NCI-H2107 treated with DMSO at 0.1 percent for 48 hours (cell line): ENCODE data around the gene TMEM256.

Experiments used
- DNase-seq: peaks from one replicate; lab custom pipeline; 2025; ENCODE audit not compliant: unreplicated experiment; lab: John Stamatoyannopoulos, UW

TMEM256 gene

GRCh38 chr17:7431231-7431630, 27.3 kb upstream of the TMEM256 start:
- DNase-seq, result no peak

GRCh38 chr17:7429722-7430121, 25.8 kb upstream of the TMEM256 start:
- DNase-seq, result no peak

DNA sequence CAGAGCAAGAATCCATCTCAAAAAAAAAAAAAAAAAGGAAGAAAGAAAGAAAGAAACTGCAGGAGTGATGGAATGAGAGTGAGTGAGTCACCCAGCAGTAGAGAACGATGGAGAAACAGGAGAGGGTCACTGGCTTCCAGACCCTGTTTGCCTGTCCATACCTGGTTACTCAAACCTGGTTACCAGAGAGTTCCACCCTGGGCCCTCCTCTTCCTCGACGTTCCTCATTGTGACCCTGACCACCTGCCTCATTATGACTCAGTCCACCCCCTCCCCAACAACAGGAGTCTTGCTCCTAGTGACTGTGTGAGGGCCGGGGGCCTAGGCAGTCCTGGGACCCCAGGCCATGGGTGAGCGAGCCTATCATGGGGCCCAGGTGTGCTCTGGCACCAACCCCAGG, 24.7 kb upstream of the TMEM256 start, which contains the start of gene SPEM3:
Gene SPEM3, plus strand, starts transcription at position 301 of the 400 bp plus-strand sequence. Its CDS starts 46 bp downstream, at position 347.
- no peak for DNase-seq

GRCh38 chr17:7427549-7427948, 23.7 kb upstream of the TMEM256 start:
- DNase-seq, result no peak

- no peak for DNase-seq
Measured at GRCh38 chr17:7426896-7427489, 23.1 kb upstream of the TMEM256 start.

- DNase-seq, result no peak
Measured at GRCh38 chr17:7426203-7426863, 22.4 kb upstream of the TMEM256 start.

DNA sequence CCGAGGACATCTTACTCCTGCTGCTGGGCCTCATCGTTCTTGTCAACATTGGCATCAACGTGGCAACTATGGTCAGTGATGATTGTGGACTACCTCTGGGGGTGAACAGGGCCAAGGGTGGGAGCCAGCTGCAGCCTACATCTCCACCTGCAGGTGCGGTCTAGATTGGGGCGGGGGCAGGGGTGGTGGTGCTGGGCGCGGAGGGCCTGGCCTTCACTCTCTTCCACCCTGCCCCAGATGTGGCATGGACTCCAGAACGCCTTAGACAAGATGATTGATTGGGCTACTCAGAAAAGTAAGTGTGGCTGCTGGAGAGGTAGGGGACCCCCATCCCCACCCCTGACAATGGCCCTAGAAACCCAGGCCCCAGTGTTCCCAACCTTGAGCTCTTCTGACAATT, 21.9 kb upstream of the TMEM256 start:
- DNase-seq, result no peak

GRCh38 chr17:7425316-7425715, 21.4 kb upstream of the TMEM256 start, which contains the start of gene SPEM2:
TSS of gene SPEM2 (plus strand) at chr17:7425616. CDS start at chr17:7425689, 73 bp downstream.
- DNase-seq, result no peak

- no peak for DNase-seq
Measured at GRCh38 chr17:7423679-7424078, 19.8 kb upstream of the TMEM256 start.

- no peak for DNase-seq
Measured at GRCh38 chr17:7421186-7421585, 17.3 kb upstream of the TMEM256 start.

GRCh38 chr17:7419819-7420610, 16.1 kb upstream of the TMEM256 start, which contains the start of gene SPEM1:
TSS of gene SPEM1 (plus strand) at chr17:7420324. CDS start at chr17:7420385, 61 bp downstream.
- DNase-seq, result no peak

DNA sequence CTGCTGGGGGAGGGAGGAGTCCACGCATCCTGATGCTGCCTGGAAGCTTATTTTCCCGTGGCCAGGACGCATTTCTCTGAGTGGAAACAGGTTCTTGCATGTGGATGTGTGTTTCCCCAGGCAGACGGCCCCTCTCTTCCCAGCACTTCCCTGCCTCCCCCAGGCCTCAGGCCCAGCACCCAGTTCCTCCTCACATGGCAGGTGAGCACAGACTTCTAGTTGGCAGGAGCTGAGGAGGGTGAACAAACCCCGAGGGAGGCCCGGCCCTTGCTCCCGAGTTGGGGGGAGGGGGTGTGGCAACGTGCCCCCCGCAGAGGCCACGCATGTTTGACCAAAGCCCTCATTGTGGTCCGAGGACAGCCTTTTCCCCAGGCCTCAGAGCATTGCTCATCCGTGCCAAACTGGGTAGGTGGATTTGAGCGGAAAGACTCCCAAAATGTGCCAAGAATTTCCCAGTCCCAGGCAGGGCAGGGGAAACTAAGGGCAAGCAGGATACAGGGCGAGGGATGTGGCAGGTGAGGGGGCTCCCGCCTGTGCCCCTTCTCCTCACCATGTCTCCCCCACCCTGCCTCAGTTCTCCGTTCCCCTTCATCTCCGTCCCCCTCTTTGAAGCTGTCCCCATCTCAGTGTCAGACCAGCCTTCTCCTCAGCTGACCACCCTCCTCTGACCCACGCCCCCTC, 14.7 kb upstream of the TMEM256 start:
- no peak for DNase-seq

- DNase-seq, result no peak
Measured at GRCh38 chr17:7417056-7417655, 13.3 kb upstream of the TMEM256 start.

DNA sequence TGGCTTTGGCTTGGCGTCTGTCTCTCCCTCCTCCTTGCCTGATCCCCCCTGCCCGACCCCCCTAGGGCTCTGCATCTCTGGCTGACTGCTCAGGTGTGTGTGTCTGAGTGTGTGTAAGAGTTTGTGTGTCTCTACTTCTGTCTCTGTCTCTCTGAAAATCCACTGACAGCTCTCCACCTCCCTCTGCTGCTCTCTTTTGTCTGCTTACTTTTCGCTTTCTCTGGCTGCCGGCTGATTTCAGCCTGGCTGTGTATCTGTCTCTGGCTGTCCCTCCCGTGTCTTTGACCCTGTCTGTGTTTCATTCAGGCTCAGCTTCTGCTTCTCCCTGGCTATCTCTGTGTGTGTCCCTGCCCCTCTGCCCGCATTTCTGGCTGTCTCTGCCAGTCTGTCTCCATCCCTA, 12.4 kb upstream of the TMEM256 start:
- DNase-seq, result no peak

- no peak for DNase-seq
Measured at GRCh38 chr17:7415784-7416183, 11.9 kb upstream of the TMEM256 start.

DNA sequence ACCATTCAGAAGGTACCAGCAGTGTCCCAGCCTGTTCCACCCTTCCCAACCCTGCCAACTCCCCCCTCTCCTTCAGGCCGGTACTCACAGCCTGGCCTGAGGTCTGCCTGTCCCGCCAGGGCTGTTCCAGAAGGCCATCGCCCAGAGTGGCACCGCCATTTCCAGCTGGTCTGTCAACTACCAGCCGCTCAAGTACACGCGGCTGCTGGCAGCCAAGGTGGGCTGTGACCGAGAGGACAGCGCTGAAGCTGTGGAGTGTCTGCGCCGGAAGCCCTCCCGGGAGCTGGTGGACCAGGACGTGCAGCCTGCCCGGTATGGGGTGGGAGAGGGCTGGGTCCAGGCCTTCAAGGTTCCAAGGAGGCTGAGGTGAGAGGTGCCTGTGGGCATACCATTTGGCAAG, 10.9 kb upstream of the TMEM256 start:
- no peak for DNase-seq

- no peak for DNase-seq
Measured at GRCh38 chr17:7413346-7413985, 9.6 kb upstream of the TMEM256 start.

DNA sequence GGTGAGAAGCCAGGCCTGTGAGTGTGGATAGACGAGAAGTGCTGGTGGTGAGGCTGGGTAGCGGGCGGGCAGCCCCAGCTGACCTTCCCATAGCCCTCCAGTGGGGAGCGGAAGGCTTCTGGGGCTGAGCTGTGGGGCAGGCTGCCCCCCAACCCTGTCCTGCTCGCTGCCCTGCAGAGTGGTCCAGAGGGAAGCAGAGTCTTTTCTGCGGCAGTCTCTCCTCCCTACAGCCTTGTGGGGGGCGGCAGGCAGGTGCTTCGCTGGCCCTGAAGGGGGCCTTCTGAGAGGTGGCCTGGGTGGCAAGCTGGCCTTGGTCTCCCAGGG, 7.5 kb upstream of the TMEM256 start:
- DNase-seq, result no peak

DNA sequence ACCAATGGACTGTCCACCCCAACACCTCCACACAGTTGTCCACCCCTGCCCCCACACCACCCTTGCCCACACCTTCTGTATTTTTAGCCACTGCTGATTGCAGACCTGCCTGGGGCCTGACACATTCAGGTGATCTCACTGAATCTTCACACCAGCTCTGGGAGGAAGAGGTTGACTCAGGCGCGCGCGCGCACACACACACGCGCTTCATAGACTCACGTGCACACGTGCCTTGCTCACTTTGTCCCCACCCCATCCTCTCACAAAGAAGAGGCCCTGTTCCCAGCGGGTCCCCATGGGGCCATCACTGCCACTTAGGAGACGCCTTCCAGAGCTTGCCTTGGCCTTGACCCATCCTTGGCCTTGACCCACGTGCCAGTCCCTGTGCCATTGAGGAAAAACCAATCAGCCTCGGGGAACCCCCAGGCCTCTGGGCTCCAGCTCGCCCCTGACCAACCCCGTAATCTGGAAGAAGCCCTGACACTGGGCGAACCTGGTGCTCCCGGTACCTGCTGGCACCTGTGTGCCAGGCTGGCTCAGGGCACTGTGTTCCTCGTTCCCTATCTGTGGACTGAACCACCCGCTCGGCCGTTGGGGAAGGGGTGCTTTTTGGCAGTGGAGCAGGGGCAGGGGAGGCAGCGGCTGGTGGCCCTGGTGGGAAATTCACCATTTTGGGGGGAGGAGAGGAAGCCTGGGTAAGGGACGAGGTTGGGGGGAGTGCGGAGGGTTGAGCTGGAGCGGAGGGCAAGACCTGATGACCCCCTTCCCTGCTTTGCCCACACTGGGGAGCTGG, 6.9 kb upstream of the TMEM256 start:
- no peak for DNase-seq

GRCh38 chr17:7409716-7410115, 5.8 kb upstream of the TMEM256 start:
- DNase-seq, result no peak
